ENCODE measurements around the gene CSNK2A1. TPM values are rescaled to one million over a fixed set of nuclear protein-coding genes. Genes with fewer than 3 reads are reported as not detected.
"Not testable (repeated sequence)": the region's sequence is repeated elsewhere in the genome, so short reads cannot be mapped to it uniquely, and the experiment has no call there.

Gene CSNK2A1
- total RNA-seq, 1 experiment from 2014 or later: 110 TPM

DNA sequence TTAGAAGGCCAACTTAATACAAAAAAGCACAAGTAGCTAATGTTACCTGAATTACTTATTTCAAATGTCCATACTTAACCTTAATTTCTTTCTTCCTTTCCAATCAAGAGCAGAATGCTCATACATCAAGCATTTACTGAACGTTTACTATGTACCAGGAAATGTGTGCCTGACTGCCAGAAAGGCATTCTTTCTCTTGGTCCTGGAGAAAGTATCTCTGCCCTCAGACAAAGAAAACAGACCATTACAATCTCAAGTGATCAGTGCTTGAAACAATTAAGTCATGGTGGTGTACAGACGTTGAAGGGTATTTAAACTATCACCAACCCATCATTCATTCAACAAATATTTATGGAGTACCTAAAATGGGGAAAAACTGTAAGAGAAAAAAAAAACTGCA, 26.4 kb downstream of the CSNK2A1 start:
- CTCF ChIA-PET: no interaction called here
- no peak overlapping the region for H3K4me3 Mint-ChIP-seq (ENCODE audit: low read depth, unreplicated experiment)
- no peak for DNase-seq
- no peaks in the 10 kb centered on the region for H3K27me3 Mint-ChIP-seq (ENCODE audit: unreplicated experiment)
- TF ChIP-seq, protein P1, sequence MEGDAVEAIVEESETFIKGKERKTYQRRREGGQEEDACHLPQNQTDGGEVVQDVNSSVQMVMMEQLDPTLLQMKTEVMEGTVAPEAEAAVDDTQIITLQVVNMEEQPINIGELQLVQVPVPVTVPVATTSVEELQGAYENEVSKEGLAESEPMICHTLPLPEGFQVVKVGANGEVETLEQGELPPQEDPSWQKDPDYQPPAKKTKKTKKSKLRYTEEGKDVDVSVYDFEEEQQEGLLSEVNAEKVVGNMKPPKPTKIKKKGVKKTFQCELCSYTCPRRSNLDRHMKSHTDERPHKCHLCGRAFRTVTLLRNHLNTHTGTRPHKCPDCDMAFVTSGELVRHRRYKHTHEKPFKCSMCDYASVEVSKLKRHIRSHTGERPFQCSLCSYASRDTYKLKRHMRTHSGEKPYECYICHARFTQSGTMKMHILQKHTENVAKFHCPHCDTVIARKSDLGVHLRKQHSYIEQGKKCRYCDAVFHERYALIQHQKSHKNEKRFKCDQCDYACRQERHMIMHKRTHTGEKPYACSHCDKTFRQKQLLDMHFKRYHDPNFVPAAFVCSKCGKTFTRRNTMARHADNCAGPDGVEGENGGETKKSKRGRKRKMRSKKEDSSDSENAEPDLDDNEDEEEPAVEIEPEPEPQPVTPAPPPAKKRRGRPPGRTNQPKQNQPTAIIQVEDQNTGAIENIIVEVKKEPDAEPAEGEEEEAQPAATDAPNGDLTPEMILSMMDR (IDR thresholded peaks at IDR 0.05; ENCODE audit: unreplicated experiment): no peak
- intact Hi-C loops (cut with micrococcal nuclease; ENCODE audit: unreplicated experiment): no loop called here
- no peak overlapping the region for H3K27ac Mint-ChIP-seq (ENCODE audit: unreplicated experiment)
- peaks cover 6% of the 10 kb centered on the region for H3K36me3 Mint-ChIP-seq (ENCODE audit: insufficient read depth, unreplicated experiment)
- peaks cover 6% of the 10 kb centered on the region for H3K9me3 Mint-ChIP-seq (ENCODE audit: low read depth, unreplicated experiment)
- BruUV-seq (replicated peaks): no TSS peak
- H3K4me1 Mint-ChIP-seq (ENCODE audit: low read depth, unreplicated experiment): peaks cover under 1% of the 10 kb centered on the region

DNA sequence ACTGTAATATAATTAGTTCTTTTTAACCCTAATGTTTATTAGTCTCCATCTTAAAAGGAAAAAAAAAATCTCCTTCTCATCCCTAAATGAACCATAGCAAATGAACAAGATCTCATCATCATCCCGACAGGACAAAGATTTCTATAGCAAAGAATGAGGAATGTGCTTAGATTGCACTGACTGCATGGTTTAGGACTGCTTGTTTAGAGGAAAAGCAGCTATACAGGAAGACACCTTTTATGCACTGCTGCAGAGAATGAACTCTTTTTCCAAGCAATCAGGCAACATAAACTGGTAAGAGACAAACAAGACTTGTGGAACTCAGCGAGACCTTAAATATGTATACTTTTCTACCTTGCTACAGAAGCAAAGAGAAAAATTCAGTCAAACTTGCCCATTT, 26.8 kb downstream of the CSNK2A1 start:
- peaks cover 6% of the 10 kb centered on the region for H3K9me3 Mint-ChIP-seq (ENCODE audit: low read depth, unreplicated experiment)
- H3K27ac Mint-ChIP-seq (ENCODE audit: unreplicated experiment): no peak overlapping the region
- no TSS peak for BruUV-seq (replicated peaks)
- peaks cover 6% of the 10 kb centered on the region for H3K36me3 Mint-ChIP-seq (ENCODE audit: insufficient read depth, unreplicated experiment)
- H3K27me3 Mint-ChIP-seq (ENCODE audit: unreplicated experiment): no peaks in the 10 kb centered on the region
- no peak overlapping the region for H3K4me3 Mint-ChIP-seq (ENCODE audit: low read depth, unreplicated experiment)
- no peak for DNase-seq
- H3K4me1 Mint-ChIP-seq (ENCODE audit: low read depth, unreplicated experiment): peaks cover 5% of the 10 kb centered on the region
- intact Hi-C loops (cut with micrococcal nuclease; ENCODE audit: unreplicated experiment): no loop called here
- TF ChIP-seq, protein P1 (IDR thresholded peaks at IDR 0.05; ENCODE audit: unreplicated experiment): no peak
- CTCF ChIA-PET: no interaction called here

GRCh38 chr20:515696-516095, 27.9 kb downstream of the CSNK2A1 start:
- TF ChIP-seq, protein P1 (IDR thresholded peaks at IDR 0.05; ENCODE audit: unreplicated experiment): no peak
- BruUV-seq (replicated peaks): no TSS peak
- H3K4me3 Mint-ChIP-seq (ENCODE audit: low read depth, unreplicated experiment): no peak overlapping the region
- H3K4me1 Mint-ChIP-seq (ENCODE audit: low read depth, unreplicated experiment): peaks cover 11% of the 10 kb centered on the region
- intact Hi-C loops (cut with micrococcal nuclease; ENCODE audit: unreplicated experiment): no loop called here
- peaks cover 6% of the 10 kb centered on the region for H3K36me3 Mint-ChIP-seq (ENCODE audit: insufficient read depth, unreplicated experiment)
- H3K27me3 Mint-ChIP-seq (ENCODE audit: unreplicated experiment): no peaks in the 10 kb centered on the region
- peaks cover 6% of the 10 kb centered on the region for H3K9me3 Mint-ChIP-seq (ENCODE audit: low read depth, unreplicated experiment)
- DNase-seq: no peak
- CTCF ChIA-PET: no interaction called here
- no peak overlapping the region for H3K27ac Mint-ChIP-seq (ENCODE audit: unreplicated experiment)

GRCh38 chr20:513429-513828, 30.2 kb downstream of the CSNK2A1 start:
- CTCF ChIA-PET: no interaction called here
- no peak overlapping the region for H3K4me3 Mint-ChIP-seq (ENCODE audit: low read depth, unreplicated experiment)
- H3K9me3 Mint-ChIP-seq (ENCODE audit: low read depth, unreplicated experiment): no peaks in the 10 kb centered on the region
- peaks cover 11% of the 10 kb centered on the region for H3K4me1 Mint-ChIP-seq (ENCODE audit: low read depth, unreplicated experiment)
- H3K27ac Mint-ChIP-seq (ENCODE audit: unreplicated experiment): no peak overlapping the region
- TF ChIP-seq, protein P1 (IDR thresholded peaks at IDR 0.05; ENCODE audit: unreplicated experiment): no peak
- intact Hi-C loops (cut with micrococcal nuclease; ENCODE audit: unreplicated experiment): no loop called here
- BruUV-seq (replicated peaks): no TSS peak
- no peaks in the 10 kb centered on the region for H3K36me3 Mint-ChIP-seq (ENCODE audit: insufficient read depth, unreplicated experiment)
- DNase-seq: no peak
- H3K27me3 Mint-ChIP-seq (ENCODE audit: unreplicated experiment): no peaks in the 10 kb centered on the region

- H3K4me1 Mint-ChIP-seq (ENCODE audit: low read depth, unreplicated experiment): peaks cover 11% of the 10 kb centered on the region
- BruUV-seq (replicated peaks); CTCF ChIA-PET; H3K27me3 Mint-ChIP-seq (ENCODE audit: unreplicated experiment); H3K36me3 Mint-ChIP-seq (ENCODE audit: insufficient read depth, unreplicated experiment); intact Hi-C loops (cut with micrococcal nuclease; ENCODE audit: unreplicated experiment); DNase-seq; H3K27ac Mint-ChIP-seq (ENCODE audit: unreplicated experiment); H3K9me3 Mint-ChIP-seq (ENCODE audit: low read depth, unreplicated experiment); H3K4me3 Mint-ChIP-seq (ENCODE audit: low read depth, unreplicated experiment): not testable (repeated sequence)
Observed at GRCh38 chr20:510328-511057, 33.1 kb downstream of the CSNK2A1 start.

- H3K27ac Mint-ChIP-seq (ENCODE audit: unreplicated experiment); intact Hi-C loops (cut with micrococcal nuclease; ENCODE audit: unreplicated experiment); BruUV-seq (replicated peaks); H3K36me3 Mint-ChIP-seq (ENCODE audit: insufficient read depth, unreplicated experiment); H3K27me3 Mint-ChIP-seq (ENCODE audit: unreplicated experiment); H3K4me3 Mint-ChIP-seq (ENCODE audit: low read depth, unreplicated experiment); CTCF ChIA-PET; DNase-seq; H3K9me3 Mint-ChIP-seq (ENCODE audit: low read depth, unreplicated experiment): not testable (repeated sequence)
- H3K4me1 Mint-ChIP-seq (ENCODE audit: low read depth, unreplicated experiment): peaks cover 11% of the 10 kb centered on the region
Observed at GRCh38 chr20:508364-508787, 35.2 kb downstream of the CSNK2A1 start.

Measured in Calu3 (cell line).